Measurements from ENCODE around the gene TMEM175. TPM values are rescaled to one million over a fixed set of nuclear protein-coding genes. Genes with fewer than 3 reads are reported as not detected.

The TMEM175 gene
- total RNA-seq, 2 experiments from 2014 or later: 11.0 to 11.2 TPM

DNA sequence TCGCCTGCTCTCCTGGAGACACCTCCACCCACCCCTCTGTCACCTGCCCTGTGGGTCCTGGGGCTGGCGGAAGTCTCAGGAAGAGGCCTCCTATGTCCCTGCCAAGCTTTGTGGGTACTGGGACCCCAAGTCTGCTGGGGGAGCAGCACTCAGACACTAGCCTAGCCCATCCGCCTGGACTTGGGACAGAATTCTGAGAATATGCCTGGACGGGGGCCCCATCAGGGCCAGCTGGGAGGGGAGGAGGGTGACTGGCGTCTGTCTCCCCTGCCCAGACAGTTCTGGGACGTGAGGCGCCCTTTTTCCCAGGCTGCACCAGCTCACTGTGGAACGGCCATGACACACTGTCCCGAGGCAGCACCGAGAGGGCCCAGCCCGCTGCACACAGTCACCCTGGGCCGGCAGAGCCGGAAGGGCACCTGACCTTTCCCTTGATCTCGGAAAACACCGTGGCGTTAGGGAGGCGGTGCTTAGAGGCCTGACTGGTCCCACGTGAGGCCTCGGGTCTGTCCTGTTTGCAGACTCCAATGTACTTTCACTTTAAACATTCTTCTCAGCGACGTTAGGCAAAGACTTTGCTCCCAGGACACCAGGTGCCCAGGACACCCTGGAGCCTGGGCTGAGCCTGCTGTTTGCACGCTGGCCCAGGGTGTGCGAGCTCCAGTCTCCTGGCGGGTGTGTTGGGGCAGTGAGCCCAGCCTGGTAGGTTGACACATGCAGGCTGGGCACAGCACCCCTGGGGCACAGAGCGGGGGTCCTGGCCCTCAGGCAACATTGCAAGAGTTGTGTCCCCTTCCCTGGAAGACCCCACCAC, 60.2 kb downstream of the TMEM175 start:
- Mint-ChIP-seq H3K4me3 (no peak overlapping the region), H3K27ac (no peak overlapping the region), H3K36me3 (ENCODE audit: low read depth) (no peaks in the 10 kb centered on the region), H3K9me3 (no peaks in the 10 kb centered on the region), H3K27me3 (no peaks in the 10 kb centered on the region), H3K4me1 (ENCODE audit: low read depth) (peaks cover 7% of the 10 kb centered on the region)
- intact Hi-C loops (cut with micrococcal nuclease): no loop called here
- ChIA-PET POLR2A (no interaction called here), CTCF (no interaction called here)
- TF ChIP-seq, protein P1, sequence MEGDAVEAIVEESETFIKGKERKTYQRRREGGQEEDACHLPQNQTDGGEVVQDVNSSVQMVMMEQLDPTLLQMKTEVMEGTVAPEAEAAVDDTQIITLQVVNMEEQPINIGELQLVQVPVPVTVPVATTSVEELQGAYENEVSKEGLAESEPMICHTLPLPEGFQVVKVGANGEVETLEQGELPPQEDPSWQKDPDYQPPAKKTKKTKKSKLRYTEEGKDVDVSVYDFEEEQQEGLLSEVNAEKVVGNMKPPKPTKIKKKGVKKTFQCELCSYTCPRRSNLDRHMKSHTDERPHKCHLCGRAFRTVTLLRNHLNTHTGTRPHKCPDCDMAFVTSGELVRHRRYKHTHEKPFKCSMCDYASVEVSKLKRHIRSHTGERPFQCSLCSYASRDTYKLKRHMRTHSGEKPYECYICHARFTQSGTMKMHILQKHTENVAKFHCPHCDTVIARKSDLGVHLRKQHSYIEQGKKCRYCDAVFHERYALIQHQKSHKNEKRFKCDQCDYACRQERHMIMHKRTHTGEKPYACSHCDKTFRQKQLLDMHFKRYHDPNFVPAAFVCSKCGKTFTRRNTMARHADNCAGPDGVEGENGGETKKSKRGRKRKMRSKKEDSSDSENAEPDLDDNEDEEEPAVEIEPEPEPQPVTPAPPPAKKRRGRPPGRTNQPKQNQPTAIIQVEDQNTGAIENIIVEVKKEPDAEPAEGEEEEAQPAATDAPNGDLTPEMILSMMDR (IDR thresholded peaks at IDR 0.05): no peak
- no peak for DNase-seq
- no peak for ATAC-seq

DNA sequence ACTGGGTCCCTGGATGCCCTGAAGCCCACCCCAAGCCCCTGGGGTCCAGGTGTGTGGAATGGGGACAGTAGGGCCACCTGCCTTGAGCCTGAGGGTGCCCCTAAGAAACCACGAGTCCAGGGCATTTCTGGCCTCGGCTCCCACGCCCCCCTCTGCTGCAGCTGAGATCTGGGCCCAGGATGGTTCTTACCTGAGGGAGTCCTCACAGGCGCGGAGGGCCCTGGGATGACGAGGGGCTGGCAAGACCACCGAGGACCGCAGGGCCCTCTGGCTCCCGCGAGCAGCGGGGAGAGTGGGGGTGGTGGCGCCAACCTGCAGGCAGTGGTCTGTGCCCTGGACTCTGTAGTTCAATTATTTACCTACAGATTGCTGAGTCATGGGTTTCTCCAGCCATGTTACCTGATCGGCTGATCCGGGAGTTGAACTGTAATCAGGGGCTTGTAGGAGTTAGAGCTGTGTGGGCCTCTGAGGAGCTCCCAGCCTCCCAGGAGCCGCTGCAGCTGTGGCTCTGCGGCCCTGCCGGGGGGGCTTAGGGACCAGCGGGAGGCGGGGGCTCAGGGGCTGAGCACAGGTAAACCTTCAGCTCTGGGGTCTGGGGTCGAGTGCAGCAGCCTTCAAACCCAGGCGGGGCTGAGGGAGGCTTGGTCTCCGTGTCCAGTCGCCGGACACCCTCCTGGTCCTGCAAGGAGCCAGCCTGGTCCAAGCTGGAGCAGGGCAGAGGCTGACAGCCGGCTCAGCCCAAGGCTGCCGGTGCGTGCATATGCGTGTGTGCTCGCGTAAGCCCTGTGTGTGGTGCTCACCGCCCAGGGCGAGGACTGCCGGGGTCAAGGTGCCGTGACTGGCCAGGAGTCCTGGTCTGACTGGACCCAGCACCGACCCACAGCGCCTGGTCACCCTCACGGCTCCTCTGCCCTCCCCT, 61.1 kb downstream of the TMEM175 start, which contains the start of gene SLC26A1:
SLC26A1 (minus strand) TSS at position 294 of the 919 bp plus-strand sequence. CDS start 1,701 bp downstream, outside the sequence.
- Mint-ChIP-seq H3K9me3 (no peaks in the 10 kb centered on the region), H3K27me3 (peaks cover 5% of the 10 kb centered on the region), H3K27ac (no peak within 1 kb of the TSS), H3K36me3 (ENCODE audit: low read depth) (no peaks in the 10 kb centered on the region), H3K4me1 (ENCODE audit: low read depth) (peaks cover under 1% of the 10 kb centered on the region), H3K4me3 (no peak within 1 kb of the TSS)
- CTCF ChIA-PET: interaction anchor here (0.6 kb wide), 1 partner anchor 275 kb away, joined by 3 read pairs; no protein-coding TSS in a partner anchor
- DNase-seq (no peak), ATAC-seq (no peak)
- intact Hi-C loops (cut with micrococcal nuclease): no loop called here
- POLR2A ChIA-PET: interaction anchor here (0.7 to 1.1 kb wide), 2 partner anchors 9 to 12 kb away, joined by 3 read pairs; no protein-coding TSS in a partner anchor
- TF ChIP-seq, protein P1 (IDR thresholded peaks at IDR 0.05): no peak

DNA sequence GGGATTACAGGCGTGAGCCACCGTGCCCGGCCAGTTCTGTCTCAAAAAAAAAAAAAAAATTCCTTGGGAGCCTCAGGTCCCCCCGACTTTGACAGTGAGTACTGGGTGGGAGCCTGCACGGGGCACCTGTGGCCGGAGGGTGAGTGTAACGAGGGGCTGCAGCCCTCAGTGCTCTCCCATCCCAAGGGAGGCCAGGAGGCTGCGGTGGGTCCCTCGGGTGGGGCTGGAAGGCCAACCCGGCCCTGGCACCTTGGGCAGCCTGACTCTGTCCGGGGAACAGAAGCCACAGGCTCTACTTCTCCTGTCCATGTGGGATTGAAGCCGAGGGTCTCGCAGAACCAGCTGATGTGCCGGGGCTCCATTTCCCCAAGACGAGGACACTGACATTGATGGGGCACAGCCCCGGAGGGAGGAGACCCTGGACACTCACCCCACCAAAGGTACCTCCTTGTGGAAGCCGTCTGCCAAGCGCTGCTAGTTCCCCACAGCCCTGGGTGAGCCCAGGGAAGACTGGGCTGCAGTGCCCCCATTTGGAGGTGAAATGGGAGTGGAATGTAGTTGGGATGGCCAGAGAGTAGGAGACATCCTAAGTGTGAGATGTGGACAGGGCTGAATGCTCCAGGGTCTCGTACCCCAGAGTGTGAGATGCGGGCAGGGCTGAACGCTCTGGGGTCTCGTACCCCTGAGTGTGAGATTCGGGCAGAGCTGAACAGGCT, 63.2 kb downstream of the TMEM175 start:
- no peaks in the 10 kb centered on the region for H3K4me1 Mint-ChIP-seq (ENCODE audit: low read depth)
- TF ChIP-seq, protein P1 (IDR thresholded peaks at IDR 0.05): no peak
- no peak for ATAC-seq
- H3K27ac Mint-ChIP-seq: no peak overlapping the region
- no peaks in the 10 kb centered on the region for H3K9me3 Mint-ChIP-seq
- POLR2A ChIA-PET: no interaction called here
- CTCF ChIA-PET: no interaction called here
- H3K4me3 Mint-ChIP-seq: no peak overlapping the region
- no peaks in the 10 kb centered on the region for H3K36me3 Mint-ChIP-seq (ENCODE audit: low read depth)
- peaks cover 16% of the 10 kb centered on the region for H3K27me3 Mint-ChIP-seq
- intact Hi-C loops (cut with micrococcal nuclease): no loop called here
- DNase-seq: no peak

DNA sequence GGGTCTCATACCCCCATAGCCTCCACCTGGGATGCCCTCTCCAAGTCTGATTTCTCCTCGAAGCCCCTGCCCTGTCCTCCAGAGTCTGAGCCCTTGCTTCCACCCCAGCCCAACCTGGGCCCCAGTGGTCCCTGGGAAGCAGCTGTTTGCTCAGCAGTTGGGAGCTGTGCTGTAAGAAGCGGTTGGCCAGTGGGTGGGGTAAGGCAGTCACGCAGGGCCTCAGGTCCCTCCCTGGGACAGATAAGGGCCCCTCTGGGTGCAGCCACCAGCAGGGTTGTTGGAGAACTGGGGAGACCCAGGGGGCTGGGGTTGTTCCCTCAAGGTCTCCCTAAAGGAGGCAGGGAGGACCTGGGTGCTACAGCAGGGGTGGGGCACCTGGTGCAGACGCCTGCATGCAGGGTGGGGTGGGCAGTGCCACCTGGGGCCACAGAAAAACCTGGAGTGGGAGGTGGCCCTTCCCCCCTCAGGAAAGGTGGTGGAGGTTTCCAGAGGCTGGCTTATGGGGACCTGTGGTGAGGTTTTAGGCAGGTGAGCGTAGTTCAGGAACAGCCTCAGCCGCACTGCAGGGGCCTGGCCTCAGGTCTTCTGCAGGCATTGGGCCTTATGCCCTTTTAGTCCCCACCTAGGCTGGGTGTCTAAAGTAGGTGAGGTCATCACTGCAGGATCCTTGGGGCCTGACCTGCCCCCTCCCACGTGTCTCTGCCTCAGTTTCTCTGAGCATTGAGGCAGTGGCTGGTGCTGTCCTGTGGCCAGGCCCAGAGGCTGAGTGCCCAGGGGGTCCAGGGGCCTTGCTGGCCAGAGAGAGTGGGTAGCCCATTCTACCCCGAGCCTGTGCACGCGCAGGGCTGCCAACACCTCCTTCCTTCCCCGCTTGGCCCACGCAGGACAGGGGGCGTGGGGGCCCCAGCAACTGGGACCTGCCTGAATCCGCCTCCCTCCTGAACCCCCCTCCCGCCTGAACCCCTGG, 64.1 kb downstream of the TMEM175 start:
- no peaks in the 10 kb centered on the region for H3K36me3 Mint-ChIP-seq (ENCODE audit: low read depth)
- H3K4me3 Mint-ChIP-seq: no peak overlapping the region
- TF ChIP-seq, protein P1 (IDR thresholded peaks at IDR 0.05): no peak
- no peak overlapping the region for H3K27ac Mint-ChIP-seq
- H3K27me3 Mint-ChIP-seq: peaks cover 18% of the 10 kb centered on the region
- ChIA-PET POLR2A (no interaction called here), CTCF (no interaction called here)
- intact Hi-C loops (cut with micrococcal nuclease): no loop called here
- no peaks in the 10 kb centered on the region for H3K9me3 Mint-ChIP-seq
- no peak for ATAC-seq
- DNase-seq: no peak
- no peaks in the 10 kb centered on the region for H3K4me1 Mint-ChIP-seq (ENCODE audit: low read depth)
